Measurements from ENCODE around the gene KY.

Gene KY

DNA sequence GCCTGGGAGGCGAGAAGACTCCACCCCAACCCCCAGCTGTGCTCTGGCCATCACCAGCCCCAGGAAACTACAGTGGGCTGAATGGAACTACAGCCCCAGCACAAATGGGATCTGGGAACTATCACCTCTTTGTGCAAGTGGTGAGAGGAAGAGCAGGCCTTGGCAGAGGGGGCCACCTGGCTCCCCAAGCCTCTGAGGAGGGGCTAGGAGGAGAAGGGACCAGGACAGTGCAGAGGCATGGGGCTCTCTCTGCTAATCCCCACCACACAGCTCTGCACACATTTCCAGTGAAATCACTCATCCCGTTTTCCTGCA, 31.6 kb downstream of the KY start:
- DNase-seq: no peak

DNA sequence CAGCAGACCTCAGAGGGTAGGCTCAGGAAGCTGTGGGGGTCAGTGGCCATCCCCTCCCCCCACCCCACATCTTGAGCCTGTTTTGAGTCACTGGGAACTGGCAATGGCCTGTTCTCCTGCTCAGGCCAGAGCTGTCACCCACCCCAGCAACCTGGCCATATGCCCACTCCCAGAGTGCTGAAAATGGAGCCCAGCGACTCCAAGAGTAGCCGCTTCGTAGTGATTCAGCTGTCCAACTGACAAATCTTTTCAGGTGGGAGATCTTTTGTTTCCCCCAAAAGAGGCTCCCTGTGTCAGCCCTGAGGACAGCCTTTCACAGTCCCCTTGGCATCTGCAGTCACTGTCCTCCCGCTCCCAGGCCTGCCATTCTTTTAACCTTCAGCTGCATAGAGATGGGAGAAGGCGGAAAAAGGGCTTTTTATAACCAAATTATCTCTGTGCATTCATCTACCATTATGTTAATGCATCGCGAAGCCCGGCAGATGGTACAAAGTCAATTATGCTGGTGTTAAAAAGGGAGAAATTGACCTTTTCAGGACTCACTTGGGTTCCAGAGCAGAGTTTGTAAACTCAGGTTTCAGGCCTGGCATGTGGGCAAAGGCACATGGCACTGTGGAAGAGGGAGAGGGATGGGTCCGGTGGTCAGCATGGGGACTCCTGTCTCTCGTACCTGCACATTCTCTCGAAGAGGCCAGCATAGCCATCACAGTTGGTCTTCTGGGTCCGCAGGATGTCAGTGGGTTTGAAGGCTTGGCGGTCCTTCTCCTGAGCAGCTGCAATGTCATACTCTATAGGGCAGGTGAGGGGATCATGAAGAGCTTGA, 32.1 kb downstream of the KY start:
- no peak for DNase-seq

DNA sequence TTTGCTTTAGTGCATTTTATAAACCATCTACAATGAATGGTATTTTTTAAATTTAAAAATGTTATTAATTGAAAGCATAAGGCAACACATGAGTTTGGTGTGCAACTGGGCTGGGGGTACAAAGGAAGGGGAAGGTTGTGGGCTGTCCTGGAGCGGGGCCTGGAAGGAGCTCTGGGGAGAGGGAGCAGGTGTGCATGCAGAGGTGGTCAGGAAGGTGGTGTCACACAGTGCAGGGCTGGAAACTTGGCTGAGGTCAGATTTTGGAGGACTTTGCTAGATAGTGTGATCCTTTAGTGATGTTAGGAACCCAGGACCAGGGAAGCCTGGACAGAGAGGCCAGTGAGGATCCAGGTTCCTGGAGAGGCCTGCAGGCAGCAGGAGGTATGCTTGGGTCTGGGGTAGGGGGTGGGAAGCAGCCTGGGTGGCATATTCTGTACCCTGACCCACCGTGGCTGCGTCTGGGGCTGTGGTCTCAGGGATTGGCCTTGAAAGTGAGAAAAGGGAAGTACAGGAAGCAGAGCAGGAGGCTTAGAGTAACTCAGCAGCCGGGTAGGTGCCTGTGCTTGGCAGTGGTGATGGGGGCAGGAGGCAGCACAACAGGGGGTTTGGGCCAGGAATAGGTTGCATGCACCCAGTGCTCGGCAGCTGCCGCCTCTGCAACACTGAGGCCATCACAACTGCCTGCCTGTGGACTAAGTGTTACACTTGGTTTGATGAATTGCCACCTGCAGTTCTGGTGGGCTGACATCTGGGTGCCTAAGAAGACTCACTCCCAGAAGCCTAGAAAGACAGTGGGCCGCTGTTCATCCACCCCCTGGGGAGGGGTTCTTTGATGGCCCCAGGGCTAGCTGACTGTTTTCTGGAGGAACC, 33.0 kb downstream of the KY start:
- no peak for DNase-seq

DNA sequence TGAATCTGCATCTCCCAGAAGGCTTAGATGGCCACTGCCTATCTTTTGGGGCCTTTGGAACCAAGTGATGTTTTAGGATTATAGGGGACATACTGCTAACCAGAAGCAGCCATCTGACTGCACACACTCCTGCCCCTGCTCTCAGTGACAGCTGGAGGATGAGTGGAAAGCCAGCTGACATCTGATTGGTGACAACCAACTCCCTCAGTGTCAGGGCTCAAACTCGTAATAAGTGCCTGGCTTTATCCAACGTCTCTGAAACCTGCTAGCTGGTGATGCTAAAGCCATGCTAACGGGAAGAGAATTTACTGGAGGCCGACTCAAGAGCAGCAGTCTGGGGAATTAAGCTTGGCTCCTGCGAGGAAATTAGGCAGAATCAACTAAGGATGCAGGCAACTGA, 35.1 kb downstream of the KY start:
- DNase-seq: no peak

DNA sequence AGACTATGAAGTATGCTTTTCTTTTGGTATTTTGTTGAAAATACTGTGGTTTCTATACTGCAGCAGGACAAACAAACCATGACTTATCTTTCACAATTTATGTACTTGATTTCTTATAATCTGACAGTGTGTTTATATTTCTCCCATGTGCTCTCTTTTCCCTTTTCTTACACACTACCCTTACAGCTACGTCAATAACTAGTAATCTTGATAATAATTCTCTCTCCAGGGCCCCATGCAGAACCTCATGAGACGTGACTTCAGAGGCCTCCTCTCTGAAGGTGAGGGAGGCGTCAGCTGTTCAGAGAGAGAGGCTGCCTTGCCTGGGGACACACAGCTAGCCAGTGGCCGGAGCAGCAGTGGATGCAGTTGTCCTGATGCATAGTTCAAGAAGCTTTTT, 35.9 kb downstream of the KY start:
- DNase-seq: no peak

DNA sequence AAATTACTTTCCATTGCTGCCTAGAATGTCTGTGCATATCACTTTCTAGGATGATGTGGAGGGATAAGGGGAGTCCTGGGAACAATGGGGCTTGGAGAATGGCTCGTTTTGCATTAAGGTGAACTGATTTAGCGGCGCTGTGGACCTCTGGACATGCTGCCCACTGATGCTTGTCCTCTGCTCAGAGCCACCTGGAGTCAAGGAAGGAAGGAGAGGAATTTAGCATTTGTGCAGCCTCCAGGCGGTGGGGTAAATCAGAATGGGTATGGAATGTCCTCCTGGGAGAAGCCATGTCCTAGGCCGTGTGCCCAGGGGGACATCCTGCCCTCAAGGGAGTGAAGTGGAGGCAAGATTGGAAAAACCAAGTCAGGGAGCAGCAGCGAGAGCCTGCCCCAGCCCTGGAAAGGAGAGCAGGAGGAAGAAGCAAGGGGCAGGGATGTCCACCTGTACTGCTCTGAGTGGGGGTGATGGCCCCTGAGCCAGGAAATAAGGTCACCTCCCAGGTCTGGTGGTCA, 37.8 kb downstream of the KY start:
- DNase-seq: no peak

DNA sequence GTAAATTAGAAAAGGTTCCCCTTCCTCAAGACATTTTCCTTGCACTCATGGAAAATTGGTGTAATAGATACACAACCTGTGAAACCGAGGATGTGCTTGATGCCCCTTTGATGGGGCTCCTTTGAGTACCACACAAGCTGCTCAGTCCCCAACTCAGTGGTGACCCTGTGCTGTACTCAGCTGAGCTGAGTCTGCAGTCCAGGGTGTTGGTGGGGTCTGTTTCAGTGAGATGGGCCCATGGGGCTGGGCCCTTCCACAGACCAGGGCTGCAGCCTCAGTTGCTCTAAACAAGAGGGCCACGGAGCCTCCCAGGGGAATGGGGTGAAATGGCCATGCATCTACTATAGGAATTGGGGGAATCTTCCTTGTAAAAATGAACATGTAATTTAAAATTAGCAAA, 39.3 kb downstream of the KY start:
- DNase-seq: no peak

DNA sequence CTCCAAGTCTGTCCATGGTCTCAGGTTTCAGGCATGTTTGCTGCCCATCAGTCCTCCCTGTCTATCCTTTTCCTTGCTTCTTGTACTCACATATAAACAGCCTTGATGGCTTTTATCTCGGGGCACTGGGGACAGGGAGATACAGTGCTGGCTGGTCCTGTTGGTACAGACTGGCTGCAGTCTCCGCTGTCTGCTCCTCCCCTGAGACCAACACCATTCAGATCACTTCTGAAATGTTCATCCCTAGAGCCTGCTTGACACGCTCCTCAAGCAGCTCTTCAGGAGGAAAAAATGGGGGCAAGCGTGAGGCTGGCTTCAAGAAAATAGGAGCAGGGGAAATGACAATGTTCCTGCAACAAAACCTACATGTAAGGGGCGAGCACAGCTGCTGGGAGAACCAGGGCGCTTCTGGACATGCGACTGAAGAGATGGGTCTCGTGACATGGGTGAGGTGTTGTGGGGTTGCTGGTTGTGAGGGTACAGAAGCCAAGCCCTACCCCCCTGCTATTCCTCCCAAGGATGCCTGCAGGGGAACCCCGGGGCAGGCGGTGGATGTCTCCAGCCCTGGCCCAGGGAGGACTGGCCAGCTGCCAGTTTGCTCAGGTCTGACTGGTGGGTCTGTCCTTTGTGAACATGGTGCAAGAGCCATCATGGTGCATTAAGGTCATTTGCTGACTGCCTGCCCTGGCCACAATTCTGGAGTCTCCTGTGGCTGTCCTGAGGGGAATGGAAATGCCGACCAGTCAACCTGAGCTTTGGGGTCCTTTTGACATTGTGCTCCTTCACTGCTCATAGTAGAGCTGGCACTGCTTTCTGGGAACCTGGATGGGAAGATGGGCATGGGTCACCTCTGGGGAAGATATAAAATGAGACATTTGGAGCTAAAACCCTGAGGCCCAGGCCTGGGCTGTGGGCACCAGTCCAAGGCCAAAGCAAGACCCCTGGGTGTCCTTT, 40.1 kb downstream of the KY start:
- DNase-seq: no peak

DNA sequence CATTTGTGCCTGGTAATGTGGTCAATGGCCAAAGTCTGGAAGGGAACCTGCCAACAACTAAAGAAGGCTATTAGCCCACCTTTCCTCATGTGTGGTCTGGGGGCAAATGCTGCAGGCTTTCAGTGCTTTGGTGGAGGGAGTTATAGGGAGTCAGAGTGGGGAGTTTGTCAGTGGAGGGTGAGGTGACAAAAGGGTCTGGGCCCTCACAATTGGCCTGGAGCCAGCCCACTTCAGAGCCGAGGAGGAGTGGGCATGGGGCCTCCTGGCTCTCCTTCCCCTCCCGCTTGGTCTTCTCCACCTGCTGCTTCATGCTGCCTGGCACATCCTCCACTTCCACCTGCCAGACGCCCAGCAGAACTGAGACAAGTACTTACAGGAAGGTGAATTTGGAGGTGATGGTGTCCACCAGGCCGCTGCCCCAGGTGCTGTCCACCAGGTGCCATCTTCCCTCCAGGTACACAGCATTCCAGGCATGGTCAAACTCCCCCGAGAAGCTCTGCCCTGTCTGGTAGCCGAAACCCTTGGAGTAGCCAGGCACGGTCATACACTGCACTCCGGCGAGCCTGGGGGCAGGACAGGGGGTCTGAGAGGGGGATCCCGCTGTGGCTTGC, 40.9 kb downstream of the KY start:
- no peak for DNase-seq

DNA sequence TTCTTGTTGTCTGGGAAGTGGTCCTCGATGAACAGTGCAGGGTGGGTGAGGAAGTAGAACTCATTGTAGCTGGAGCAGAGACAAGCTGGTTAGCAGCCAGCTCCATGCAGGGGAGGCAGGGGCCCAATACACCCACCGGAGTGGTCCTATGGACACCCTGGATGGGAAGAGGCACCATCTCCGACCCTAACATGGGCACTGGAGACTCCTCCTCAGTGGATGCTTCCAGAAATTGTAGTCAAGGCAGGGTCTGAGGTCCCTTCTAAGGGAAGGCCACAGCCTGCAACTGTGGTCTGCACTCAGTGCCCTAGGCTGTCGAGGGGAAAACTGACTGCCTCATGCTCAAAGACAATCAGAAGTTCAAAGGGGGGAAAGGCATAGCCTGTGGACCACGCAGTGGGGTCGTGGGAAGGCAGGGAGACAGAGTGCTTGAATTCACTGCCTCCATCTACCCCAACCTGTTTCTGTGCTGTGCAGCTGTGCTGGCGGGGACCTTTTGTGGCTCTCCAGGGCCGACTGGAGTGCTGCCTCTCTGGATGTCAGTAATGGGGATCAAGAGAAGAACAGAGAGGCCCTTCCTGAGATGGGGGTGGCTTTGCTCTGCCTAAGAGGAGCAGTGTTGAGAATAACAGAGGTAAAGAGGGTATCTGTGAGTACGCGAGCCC, 41.9 kb downstream of the KY start:
- DNase-seq: no peak

DNA sequence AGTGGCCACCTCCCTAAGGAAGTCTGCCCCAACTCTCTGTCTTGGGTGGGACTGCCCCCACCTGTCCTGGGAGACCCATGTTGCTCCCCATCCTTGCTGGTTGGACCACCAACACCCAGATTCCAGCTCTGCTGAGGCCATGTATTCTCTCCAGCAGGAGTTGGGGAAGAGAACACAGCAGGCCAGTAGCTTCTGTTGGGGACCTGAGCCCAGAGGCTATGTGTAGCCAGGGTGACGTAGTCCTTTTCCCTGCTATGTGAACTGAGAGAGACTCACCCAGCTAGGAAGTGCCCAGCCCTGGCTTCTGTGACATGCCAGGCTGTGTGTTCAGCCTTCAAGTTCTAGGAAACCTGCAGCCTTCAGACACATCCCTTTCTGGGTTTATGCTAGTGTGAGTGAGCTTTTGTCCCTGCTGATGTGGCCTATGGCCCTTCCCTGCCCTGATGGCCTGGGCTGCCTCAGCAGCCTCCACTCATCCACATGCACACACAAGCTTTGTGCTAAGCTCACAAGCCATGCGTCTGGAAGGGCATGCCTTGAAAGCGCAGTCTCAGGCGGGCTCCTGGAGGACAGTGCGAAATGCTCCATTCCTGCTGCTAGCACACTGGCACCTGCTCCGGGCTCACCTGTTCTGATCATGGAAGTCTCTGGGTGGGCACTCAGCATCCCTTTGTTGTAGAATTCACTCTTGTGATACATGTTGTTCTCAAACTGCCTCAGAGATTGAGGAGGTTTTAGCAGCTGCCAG, 42.6 kb downstream of the KY start:
- no peak for DNase-seq

DNA sequence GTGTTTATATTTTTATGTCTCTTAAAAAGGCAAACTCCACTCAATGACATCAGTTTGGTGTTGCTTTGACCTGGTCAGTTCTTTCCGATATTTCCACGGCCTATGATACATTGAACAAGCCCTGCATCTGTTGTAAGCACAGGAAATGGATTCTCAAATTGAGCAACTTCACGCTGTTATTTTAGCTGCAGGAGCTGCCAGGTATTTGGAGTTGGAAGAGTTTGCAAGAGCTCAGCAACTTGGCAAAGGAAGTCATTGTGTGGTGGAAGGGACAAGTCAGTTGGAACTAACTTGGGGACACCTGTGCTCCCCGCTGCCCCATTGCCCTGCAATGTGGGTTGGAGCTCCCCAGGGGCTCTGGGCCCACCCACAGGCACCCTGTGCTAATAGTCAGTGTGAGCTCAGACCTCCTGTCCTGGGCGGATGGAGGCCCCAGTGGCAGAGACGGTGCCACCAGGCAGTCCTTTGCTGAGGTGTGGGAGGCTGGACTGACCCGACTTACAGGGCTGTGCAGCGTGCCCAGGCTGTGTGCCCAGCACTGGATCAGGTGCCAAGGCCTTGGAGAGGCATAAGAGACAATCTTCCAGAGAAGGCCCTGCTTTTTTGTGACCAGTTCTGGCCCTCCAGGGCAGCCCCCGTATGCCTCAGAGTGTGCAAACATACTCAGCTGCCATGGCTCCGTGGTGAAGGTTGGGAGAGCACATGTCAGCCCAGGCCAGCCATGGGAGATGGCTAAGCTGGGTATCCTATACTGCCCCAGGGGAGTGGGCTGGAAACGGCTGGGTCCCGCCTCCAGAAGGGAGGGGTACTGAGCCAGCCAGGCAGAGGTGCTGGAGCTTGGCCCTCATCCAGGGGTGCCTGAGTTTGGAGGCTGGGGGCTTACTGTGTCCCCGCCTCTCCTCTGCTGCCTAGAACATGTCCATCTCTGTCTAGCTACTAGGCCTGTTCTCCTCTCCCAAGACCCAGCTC, 43.5 kb downstream of the KY start:
- no peak for DNase-seq

DNA sequence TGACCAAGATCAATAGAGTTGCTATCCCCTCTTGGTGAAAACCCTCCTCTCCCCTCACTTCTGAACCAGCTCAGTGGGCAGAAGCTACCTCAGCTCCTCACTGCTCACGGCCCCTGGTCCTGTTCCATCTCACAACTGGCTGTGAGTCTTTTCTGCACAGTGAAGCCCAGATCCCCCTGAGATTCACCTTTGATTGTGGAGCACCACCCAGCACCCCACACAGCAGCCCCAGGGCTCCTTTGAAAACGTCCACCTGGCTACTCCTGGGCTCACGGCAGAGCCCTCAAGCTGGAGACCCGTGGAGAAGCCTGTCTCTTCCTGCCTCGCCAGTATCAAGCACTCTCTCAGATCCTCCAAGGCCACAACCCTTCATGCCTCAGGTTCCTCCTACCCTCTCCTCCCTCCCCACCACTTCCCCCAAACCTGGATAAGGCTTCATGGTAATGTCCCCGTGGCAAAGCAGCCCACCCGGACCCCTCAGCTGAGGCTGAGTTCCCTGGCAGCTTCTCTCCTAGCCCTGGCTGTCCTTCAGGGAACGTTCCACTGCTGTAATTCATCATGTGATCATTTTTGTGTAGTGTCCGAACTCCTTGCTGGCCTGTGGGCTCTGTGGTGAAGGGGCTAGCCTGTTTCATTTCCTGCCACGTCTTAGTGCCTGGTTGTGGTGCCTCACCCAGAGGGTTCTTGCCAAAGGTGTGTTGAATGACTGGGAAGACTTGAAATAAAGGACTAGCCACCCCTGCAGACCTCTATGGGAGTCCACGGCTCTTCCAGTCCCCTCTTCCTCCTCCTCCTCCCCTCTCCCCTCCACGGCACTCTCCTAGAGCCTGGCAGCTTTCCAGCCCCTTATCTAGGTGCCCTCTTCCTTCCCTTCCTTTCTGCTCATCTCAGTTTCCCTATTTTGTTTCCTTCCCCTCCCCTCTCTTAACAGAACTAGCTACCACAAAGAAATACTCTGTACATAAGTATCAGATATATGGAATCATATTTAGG, 44.5 kb downstream of the KY start:
- DNase-seq: no peak

DNA sequence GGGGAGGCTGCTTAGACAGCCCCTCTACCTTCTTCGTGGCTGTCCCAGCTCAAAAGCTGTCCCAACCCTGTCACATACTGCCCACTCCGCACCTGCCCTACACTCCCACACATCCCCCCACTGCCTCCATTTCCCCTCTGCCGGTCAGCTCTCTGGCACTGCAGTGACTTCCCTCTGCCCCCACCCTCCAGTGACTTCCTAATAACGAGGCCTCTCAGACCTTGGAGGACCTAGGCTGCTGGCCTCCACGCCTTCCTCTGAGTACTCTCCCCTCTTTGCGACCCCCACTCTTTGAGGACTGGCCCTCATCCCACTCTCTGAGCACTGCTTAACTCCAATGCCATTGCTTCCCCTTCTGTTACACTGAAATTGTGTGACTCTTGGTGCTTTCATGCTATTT, 45.3 kb downstream of the KY start:
- no peak for DNase-seq

DNA sequence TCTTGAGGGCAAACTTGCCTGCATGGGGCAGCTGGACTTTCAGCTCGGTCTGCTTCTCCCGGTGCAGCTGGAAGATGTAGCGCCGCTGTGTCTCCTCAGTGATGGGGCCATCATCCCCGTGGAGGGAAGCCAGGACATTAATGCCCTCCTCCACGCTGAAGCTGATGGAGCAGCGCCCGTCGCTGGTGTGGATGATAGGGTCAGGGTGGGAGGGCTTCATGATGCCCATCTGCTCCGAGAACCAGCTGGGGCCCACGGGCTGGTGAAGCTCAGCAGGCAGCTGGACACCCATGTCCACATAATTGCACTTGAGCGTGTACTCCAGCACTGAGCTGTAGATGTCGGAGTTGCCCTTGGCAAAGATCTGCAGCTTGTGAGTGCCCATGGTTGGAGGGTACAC, 46.9 kb downstream of the KY start:
- no peak for DNase-seq

DNA sequence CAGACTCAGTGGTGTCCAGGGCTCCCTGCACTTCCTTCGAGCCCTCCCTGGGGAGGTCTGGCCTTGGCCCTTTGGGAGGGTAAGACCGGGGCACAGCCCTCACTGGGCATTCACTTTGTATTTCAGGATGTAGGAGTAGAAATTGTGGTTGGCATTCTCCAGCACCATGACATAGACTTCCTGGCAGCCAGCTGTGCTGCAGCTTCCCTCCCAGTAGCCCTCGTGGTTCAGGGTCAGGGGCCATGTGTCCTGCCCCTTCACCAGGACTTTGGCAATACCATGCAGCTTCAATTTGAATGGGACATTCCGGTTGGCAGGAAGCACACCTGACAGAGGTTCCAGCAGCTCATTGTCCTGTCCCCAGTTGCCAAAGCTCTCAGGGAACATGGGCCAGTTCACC, 47.3 kb downstream of the KY start:
- DNase-seq: no peak

DNA sequence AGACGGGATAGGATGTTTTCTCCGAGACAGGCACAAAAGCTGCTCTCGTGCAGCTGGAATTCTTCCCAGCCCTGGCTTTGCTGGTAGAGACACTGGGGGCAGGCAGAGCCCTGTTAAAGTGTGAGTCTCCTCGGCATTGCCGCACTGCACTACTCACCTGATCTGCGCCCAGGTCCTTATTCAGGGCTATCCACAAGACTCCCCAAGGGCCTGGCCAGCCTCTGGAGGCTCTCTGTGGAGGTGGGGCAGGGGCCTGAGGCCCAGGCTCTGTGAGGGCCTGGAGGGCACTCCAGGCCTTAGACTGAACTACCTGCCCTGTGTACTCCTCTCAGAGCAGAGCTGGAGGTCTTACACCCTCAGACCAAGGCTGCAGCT, 48.4 kb downstream of the KY start:
- DNase-seq: no peak

DNA sequence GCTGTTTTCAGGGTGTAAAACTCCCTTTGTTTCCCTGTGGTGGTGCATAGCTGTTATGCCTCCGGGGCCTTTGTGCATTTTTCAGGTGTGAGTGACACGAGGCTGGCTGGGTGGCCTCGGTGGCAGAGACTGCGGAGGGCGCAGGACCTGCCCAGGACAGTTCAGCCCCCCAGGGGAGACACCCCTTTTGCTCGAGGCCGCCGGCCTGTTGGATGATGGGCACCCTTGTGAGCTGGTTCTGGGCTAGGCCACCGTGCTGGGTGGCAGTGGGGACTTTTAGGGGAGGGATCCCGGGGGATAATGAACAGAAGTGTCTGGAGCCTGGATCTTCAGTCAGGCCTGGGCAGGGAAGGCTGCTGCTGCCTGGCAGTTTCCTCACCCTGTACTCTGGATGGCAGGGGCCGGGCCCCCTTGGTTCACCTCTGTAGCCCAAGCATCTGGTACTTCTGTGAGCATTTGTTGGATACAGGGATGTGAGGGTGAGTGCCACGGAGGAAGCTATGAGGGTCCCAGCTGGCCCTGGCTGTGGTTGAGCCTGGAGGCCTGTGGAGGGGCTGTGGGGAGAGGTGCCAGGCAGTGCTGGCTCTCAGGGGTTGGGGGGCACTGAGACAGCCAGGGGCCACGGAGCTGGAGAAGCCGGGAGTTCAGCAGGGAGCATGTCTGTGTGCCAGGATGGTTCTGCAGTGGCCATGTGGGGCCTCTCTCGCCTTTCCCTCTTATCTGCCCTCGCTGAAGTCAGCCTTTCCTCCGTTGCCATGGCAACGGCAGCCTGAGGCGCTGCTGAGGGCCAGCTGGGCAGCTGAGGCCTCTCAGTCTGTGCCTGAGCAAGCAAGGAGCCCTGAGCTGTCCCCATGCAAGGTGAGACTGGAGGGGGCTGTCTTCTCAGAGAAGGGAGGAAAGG, 49.0 kb downstream of the KY start:
- no peak for DNase-seq
